AG10803 (cell line): Measurements from ENCODE around the gene BTBD19.

Source experiments
- DNase-seq: peaks from one replicate; pipeline ENCODE4 v3.0.0; 2010; ENCODE audit warnings: low read depth
- H3K4me3 ChIP-seq: 2 replicates; pipeline ENCODE4 v1.5.1; 2011; ENCODE audit warnings: mild to moderate bottlenecking, low read length, control low read depth
- TF ChIP-seq, protein P1 (sequence below): conservative IDR thresholded peaks from 2 replicates; pipeline ENCODE4 v1.5.1; 2011; ENCODE audit warnings: mild to moderate bottlenecking, low read length, control low read depth, inconsistent platforms

Gene BTBD19

DNA sequence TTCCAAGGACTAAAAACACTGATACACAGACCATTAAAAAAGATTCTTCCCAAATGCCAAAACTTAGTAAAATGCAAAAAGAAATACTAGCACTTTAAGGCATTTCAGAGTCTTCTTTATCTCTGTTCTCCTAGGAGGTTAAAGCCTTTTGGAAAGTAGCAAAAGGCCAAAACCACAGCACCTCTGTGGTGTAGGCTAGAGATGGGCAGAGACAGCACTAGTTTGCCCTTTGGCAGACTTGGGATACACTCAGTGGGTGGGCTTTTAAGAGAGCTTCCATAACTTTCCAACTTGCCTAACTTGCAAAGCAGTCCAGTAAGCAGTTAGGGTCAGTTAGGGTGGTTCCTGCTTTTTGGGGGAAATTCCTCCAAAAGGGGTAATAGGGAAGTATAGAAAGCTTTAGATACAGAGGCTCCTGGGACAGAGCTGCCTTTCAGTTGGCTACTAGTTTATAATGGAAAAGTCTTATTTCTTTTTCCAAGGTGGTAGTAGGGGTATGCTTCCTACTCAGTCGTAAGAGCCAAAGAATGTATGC lies 52.6 kb downstream of the BTBD19 start:
- DNase-seq: no peak
- TF ChIP-seq, protein P1, sequence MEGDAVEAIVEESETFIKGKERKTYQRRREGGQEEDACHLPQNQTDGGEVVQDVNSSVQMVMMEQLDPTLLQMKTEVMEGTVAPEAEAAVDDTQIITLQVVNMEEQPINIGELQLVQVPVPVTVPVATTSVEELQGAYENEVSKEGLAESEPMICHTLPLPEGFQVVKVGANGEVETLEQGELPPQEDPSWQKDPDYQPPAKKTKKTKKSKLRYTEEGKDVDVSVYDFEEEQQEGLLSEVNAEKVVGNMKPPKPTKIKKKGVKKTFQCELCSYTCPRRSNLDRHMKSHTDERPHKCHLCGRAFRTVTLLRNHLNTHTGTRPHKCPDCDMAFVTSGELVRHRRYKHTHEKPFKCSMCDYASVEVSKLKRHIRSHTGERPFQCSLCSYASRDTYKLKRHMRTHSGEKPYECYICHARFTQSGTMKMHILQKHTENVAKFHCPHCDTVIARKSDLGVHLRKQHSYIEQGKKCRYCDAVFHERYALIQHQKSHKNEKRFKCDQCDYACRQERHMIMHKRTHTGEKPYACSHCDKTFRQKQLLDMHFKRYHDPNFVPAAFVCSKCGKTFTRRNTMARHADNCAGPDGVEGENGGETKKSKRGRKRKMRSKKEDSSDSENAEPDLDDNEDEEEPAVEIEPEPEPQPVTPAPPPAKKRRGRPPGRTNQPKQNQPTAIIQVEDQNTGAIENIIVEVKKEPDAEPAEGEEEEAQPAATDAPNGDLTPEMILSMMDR: no peak
- H3K4me3 ChIP-seq: no peak overlapping the region

- TF ChIP-seq, protein P1: no peak
- DNase-seq: no peak
- no peak overlapping the region for H3K4me3 ChIP-seq
Observed at GRCh38 chr1:44862829-44863401, 54.6 kb downstream of the BTBD19 start.
